ENCODE data around the gene MAN1C1.
A peak's percentile ranks its signal among the peaks of the same experiment; 100 is the strongest.
"Not testable (repeated sequence)": the region's sequence is repeated elsewhere in the genome, so short reads cannot be mapped to it uniquely, and the experiment has no call there.

Gene MAN1C1

DNA sequence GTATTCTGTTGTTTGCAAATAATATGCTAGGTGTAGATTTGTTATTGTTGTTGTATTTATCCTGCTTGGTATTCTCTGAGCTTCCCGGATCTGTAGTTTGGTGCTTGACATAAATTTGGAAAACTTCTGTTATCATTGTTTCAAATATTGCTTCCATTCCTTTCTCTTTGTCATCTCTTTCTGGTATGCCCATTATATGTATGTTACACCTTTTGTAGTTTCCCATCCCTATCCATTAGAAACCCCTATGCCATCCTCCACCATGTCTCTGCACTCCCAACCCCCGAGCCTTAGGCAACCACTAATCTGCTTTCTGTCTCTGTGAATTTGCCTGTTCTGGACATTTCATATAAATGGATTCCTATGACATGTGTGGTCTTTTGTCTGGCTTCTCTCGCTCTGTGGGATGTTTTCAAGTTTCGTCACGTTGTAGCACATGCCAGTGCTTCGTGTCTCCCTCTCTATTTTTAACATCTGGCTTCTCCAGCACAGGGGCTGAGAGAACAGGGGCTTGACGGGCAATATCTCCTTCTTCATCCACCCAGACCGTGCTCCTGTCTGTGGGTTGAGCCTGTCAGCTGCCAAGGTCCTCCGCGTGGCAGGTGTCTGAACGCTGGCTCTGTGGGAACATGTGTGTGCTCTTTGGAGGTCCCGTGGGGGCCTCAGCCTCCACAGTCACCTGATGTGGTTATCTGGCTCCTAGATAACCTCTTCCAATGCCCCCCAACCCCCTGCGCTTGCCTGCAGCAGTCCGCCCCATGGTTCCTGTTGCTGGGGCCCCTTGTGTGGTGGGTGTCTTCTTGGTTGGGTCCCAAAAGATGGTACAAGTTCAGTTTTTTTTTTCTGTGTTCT is 32.8 kb upstream of the MAN1C1 start:
- DNase-seq, result no peak

DNA sequence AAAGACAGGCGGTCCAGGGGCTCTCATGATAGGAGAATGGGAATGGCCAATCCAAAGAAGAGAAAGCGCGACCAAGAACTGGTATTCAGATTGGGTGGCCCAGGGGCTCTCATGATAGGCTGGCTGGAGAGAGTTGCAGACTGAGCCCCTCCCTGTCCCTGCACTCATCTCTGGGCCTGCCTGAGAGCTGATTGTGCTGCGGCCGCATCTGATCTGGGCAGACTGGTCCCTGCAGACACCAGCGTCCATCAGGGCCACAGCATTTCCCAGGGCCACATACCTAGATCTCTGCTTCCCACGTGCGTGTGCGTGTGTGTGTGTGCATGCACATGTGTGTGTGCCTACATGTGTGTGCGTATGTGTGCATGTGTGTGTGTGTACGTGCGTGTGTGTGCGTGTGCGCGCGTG is 30.4 kb upstream of the MAN1C1 start:
- DNase-seq, result no peak

DNA sequence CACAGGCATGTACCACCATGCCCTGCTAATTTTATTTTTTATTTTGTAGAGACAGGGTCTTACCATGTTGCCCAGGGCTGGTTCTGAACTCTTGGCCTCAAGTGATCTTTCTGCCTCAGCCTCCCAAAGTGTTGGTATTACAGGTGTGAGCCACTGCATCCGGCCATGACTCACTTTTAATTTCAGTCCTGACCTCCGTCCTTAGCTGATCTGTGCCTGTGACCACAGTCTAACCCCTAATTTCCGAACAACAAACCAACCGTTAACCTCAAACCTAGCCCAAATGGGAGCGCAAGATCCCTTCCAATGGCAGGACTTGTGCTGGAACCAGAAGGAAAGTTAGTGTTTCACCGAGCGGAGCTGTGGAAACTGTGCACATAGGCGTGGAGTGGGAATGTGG is 29.3 kb upstream of the MAN1C1 start:
- DNase-seq, result no peak

DNA sequence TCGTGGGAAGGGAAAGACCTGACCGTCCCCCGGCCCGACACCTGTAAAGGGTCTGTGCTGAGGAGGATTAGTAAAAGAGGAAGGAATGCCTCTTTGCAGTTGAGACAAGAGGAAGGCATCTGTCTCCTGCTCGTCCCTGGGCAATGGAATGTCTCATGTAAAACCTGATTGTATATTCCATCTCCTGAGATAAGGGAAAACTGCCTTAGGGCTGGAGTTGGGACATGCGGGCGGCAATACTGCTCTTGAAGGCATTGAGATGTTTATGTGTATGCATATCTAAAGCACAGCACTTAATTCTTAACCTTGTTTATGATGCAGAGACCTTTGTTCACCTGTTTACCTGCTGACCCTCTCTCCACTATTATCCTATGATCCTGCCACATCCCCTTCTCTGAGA is 28.4 kb upstream of the MAN1C1 start:
- not testable (repeated sequence) for DNase-seq

DNA sequence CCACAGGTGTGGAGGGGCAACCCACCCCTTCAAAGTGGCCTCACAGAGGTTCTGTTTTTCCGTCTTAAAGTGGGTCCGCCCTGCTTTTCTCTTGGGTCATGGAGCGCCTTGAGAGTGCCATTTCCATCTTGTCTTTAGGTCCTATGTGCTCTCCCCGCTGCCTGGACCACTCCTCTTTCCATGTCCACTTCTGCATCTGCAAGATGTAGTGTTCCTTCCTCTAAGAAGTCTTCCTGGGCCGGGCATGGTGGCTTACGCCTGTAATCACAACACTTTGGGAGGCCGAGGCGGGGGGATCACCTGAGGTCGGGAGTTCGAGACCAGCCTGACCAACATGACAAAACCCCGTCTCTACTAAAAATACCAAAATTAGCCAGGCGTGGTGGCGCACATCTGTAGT is 27.8 kb upstream of the MAN1C1 start:
- DNase-seq, result not testable (repeated sequence)

DNA sequence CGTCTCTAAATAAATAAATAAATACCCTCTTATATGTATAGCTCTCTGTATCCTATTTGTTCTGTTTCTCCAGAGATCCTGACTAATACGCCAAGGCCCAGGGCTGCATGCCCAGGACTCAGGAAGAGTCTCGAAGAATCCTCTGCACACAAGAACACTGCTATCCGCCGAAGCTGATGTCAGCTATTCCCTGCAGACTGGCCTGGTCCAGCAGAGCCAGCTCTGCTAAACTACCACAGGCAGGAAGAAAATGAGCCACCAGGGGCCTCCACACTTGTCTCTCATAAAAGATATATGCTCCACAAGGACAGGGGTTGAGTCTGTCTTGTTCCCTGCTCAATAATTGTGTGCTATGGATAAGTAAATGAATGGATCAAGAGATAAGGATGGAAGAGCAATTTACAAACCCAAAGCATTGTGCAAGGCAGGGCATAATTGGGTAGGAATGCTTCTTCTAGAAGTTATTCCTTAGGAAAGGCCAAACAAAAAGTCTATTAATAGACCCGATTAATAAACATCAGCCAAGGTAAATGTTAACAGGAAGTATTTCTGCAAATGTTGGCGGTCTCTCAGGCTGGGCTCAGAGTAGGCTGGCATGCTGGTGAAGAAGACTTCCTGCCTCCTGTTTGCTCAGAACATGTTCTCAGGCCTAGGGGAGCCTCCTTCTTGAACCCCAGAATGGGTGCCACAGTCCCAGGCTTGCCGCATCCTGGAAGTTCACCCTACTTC is 26.3 kb upstream of the MAN1C1 start:
- no peak for DNase-seq

DNA sequence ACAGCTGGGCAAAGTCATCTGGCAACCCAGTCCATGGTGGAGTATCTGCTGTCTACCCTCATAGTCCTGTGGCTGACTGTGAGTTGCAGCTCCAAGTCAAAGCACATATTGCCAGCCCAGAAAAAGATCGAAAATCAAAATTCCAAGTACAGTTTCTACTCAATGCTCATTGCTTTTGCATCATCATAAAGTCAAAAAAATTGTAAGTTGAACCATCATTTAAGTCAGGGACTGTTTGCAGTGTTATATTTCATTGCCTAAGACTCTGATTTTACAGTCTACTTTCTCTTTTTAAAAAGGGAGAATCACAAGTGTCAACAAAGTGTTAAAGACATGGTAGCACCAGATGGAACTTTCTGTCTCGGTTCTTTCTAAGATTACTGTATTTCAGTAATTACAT is 22.7 kb upstream of the MAN1C1 start:
- DNase-seq, result no peak

DNA sequence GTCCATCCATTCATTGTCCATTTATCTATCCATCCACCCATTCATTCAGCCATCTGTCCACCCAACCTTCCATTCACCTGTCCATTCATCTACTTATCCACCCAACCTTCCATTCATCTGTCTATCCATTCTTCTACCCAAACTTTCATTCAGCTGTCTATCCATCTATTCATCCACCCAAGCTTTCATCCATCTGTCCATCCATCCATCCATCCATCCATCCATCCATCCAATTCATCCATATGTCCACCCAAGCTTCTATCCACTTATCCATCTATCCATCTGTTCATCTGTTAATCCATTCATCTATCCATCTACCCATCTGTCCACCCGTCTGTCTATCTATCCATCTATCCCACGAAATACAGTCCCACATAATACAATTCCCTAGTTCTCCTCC is 21.6 kb upstream of the MAN1C1 start:
- no peak for DNase-seq

DNA sequence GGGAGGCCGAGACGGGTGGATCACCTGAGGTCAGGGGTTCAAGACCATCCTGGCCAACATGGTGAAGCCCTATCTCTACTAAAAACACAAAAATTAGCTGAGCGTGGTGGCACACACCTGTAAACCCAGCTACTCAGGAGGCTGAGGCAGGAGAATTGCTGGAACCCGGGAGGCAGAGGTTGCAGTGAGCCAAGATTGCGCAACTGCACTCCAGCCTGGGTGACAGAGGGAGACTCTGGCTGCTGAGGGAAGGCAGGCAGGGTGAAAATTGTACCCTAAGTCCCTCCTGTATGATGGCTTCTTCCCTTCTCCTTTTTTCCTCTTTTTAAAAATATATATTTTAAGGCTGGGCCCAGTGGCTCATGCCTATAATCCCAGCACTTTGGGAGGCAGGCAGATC is 19.9 kb upstream of the MAN1C1 start:
- not testable (repeated sequence) for DNase-seq

DNA sequence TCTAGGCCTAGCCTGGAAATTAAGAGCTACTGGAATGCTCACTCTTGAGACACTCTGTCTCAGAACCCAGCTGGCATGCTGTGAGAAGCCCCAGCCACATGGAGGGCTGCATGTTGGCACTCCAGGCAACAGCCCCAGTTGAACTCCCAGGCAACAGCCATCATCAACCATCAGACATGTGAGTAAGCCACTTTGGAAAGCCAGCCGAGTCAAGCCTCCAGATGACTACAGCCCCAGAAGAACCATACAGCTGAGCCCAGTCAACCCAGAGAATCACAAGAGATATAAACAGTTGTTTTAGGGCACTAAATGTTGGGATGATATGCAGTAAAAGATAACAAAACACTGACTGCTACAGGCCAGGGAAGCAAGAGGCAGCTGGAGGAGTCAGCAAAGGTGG is 17.7 kb upstream of the MAN1C1 start:
- no peak for DNase-seq

DNA sequence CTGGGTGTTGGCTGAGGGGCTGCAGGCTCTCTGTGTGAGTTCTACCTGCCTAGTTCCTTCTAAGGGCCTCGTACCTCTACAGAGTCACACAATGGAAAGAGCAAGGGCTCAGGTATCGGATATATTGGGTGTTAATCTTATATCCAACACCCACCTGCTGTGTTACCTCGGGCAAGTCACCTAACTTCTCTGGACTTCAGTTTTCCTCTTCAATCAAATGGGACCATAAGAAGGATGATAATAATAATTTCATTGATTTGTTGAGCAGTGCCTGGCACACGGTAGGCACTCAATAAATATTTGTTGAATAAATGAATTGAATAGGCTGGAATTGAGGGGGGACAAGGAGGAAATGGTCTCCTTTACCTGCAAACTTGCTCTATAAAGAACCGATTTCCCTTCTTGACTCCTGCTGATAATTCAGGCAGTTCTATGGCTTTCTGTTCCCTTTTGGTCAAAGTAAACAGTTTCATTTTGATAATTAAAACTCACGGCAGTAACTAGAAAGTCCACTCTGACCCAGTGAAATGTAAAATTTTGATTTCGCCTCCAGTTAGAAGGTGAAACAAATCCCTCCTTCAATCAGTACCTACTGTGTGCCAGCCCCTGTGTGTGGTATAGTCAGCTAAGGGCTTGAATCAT is 16.5 kb upstream of the MAN1C1 start:
- DNase-seq, result no peak

DNA sequence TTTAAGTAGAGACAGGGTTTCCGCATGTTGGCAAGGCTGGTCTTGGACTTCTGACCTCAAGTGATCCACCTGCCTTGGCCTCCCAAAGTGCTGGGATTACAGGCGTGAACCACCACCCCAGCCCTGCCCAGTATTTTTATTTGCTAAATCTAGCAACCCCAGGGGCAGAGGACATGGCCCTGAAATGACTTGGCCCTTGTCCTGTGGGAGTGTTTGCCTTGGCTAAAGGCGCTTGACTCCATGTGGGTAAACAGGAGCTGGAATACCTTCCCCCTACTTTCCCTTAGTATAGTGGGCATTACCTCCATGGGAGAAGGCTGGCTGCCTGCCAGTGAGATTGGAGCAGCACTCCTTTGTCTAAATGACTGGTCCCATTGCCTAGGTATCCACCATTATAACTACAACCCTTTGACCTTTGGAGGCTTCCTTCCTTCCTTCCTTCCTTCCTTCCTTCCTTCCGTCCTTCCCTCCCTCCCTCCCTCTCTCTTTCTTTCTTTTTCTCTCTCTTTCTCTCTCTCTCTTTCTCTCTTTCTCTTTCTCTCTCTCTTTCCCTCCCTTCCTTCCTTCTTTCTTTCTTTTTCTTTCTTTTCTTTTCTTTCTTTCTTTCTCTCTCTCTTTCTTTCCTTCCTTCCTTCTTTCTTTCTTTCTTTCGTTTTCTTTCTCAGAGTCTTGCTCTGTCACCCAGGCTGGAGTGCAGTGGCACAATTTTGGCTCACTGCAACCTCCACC is 15.5 kb upstream of the MAN1C1 start:
- not testable (repeated sequence) for DNase-seq

DNA sequence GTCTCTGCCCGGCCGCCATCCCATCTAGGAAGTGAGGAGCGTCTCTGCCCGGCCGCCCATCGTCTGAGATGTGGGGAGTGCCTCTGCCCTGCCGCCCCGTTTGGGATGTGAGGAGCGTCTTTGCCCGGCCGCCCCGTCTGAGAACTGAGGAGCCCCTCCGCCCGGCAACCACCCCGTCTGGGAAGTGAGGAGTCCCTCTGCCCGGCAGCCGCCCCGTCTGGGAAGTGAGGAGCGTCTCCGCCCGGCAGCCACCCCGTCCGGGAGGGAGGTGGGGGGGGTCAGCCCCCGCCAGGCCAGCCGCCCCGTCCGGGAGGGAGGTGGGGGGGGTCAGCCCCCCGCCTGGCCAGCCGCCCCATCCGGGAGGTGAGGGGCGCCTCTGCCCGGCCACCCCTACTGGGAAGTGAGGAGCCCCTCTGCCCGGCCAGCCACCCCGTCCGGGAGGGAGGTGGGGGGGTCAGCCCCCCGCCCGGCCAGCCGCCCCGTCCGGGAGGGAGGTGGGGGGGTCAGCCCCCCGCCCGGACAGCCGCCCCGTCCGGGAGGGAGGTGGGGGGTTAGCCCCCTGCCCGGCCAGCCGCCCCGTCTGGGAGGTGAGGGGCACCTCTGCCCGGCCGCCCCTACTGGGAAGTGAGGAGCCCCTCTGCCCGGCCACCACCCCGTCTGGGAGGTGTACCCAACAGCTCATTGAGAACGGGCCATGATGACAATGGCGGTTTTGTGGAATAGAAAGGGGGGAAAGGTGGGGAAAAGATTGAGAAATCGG is 12.6 kb upstream of the MAN1C1 start:
- DNase-seq, result not testable (repeated sequence)

DNA sequence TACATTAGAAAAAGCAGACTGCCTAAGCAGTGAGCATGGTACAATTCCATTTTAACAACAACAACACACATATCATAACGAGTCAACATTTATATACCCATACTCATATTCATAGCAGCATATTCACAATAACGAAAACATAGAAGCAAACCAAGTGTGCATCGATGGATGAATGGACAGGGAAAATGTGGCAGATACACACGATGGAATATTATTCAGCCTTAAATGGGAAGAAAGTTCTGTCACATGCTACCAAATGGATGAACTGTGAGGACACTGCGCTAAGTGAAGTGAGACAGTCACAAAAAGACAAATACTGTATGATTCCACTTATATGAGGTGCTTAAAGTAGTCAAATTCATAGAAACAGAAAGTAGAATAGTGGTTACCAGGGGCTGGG is 9.5 kb upstream of the MAN1C1 start:
- DNase-seq, result no peak

DNA sequence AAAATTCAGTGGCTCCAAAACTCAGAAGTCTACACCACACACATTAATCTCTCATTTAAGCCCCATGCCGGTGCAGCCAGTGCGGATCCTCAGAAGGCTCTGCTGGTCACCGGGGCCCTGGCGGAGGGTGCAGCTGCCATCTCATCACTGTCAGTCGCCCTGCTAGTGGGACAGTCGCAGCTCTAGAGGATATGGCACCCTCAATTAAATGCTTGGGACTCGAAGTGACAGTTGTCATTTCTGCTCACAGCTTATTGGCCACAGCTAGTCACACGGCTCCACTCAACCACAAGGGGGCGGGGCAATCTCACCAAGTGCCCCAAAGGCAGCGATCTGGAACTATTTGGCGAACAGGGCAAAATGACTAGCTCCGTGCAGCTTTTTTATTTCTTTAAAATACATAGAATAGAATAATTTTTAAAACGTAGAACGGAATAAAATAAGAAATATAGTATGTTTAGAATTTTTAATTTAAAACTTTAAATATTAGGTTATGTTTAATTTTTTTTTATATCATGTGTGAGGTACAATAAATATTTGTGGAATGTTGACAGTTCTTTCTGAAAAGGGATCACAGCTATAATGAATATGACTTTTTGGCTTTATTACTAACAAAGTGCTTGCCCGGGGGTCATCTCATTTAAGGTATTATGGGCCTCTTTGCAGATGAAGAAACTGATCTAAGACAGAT is 8.0 kb upstream of the MAN1C1 start:
- DNase-seq, result peak; percentile 37

DNA sequence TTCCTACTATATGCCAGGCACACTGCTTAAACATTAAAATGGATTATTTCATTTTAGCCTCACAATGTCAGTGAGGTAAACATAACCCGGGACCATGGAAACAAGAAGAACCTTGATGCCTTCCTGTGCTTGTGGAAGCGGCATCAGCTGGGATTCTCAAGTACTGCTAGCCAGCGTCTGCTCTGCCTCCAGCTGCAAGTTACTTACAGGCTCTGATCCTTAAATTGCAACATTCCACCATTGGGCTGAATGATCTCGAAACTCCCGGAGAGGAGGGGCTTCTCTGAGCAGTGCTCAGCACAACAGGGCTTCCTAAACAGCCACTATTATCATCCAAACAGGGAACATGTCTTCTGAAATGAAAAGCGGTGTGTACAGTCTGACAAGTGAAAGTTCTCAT is 6.7 kb upstream of the MAN1C1 start:
- no peak for DNase-seq

DNA sequence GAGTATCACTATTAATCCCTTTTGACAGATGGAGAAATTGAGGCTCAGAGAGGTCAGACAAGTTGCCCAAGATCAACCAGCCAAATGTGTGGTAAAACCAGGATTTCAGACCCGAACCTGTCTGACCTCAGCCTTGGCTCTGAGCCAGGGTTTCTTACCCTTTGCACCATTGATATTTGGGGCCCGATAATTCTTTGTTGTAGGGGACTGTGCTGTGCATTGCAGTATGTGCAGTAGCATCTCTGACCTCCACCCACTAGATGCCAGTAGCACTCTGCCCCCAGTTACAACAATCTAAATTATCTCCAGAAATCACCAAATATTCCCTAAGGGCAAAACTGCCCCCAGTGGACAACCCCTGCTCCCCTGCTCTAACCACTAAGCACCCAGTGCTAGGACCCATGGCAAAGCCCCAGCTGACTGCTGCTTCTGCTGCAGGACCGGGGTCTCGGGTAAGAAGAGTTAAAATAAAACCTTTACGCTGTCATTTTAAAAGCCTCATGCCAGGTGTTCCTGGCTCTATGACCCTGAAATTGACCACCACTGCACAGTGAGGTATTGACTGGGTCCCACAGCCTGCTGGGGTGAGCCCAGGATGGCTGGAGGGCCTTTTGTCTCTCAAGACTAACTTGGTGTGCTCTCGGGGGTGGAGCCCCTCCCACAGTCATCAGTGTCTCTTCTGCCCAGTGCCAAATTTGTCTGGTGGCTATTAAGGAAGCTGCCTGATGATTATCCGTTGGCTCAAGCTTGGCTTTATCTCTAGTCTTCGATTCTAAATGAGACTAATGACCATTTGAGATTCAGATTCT is 5.6 kb upstream of the MAN1C1 start:
- no peak for DNase-seq

DNA sequence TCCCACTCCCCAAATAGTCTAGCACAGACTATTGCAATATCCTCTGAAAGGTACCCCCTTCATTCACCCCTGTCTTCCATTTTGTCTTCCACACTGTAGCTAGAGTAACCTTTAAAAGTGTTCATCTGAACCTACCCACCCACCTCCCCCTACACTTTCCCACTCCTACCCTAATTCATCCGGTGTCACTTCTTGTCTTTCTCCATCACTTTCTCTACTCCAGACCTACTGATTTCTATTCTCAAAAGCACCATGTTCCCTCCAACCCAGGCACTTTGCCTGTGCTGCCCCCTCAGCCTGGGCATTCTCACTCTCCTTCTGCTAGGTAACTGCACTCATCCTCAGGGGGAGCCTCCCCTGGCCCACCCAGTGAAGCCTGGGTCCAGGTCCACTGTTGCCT is 4.7 kb upstream of the MAN1C1 start:
- no peak for DNase-seq

DNA sequence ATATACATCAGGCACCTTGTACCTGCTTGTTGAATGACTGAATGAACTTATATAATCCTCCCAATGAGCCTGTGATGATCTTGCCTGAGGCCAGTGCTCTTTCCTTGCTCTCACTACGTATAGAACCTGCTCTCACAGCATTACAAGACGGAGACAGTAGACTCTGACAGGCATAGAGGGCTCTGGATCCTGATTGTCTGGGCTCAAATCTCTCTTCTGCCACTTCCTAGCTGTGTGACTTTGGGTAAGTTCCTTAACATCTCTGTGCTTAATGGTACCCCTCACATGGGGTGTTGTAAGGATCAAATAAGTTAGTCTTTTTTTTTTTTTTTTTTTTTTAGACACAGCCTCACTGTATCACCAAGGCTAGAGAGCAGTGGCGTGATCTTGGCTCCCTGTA is 4.2 kb upstream of the MAN1C1 start:
- DNase-seq, result no peak

DNA sequence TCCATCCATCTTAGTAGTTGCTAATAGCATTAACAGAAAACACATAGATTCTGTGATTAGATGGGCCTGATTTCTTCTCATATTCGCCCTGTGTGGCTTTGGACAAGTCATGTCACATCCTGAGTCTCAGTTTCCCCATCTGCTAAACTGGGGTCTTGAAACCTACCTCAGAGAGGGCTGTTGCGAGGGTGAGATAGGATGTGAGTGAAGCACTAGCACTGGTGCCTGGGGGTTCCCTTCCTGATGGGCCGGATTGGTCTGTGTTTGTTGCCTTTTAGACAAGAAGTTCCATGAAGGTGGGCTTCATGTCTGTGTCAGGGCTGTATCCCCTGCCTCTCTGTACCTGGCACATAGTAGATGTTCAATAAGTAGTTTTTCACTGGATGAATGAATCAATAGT is 3.5 kb upstream of the MAN1C1 start:
- no peak for DNase-seq

All from NCI-H2227 treated with DMSO at 0.1 percent for 48 hours (cell line).